Measurements from ENCODE around the gene ERP44.

The ERP44 gene

DNA sequence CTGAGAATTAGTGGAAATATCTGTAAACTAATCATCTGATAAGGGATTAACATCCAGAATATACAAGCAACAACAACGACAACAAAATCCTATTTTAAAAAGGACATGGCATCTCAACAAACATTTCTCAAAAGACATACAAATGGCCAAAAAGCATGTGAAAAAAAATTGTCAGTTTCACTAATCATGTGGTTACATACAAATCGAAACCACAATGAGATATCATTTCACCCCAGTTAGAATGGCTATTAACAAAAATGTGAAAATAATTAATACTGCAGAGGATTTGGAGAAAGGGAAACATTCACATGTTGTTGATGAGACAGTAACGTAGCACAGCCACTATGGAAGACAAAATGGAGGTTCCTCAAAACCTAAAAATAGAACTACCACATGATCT, 69.5 kb downstream of the ERP44 start:
- H3K9ac ChIP-seq (ENCODE audit: low read length) = no peak overlapping the region
- peaks cover 3% of the 10 kb centered on the region for H3K4me1 ChIP-seq (ENCODE audit: insufficient read depth, low read length)
- H3K36me3 ChIP-seq (ENCODE audit: insufficient read depth, low read length) = no peaks in the 10 kb centered on the region
- no peaks in the 10 kb centered on the region for H3K9me3 ChIP-seq (ENCODE audit: low read length)
- no peak overlapping the region for H3K4me3 ChIP-seq (ENCODE audit: low read depth in 1 of 2, low read length in 2 of 2)
- no peaks in the 10 kb centered on the region for H3K27me3 ChIP-seq (ENCODE audit: control insufficient read depth in 1 of 2, insufficient read depth in 2 of 2, low read length in 2 of 2)
- no peak overlapping the region for H3K27ac ChIP-seq (ENCODE audit: low read depth, low read length)

DNA sequence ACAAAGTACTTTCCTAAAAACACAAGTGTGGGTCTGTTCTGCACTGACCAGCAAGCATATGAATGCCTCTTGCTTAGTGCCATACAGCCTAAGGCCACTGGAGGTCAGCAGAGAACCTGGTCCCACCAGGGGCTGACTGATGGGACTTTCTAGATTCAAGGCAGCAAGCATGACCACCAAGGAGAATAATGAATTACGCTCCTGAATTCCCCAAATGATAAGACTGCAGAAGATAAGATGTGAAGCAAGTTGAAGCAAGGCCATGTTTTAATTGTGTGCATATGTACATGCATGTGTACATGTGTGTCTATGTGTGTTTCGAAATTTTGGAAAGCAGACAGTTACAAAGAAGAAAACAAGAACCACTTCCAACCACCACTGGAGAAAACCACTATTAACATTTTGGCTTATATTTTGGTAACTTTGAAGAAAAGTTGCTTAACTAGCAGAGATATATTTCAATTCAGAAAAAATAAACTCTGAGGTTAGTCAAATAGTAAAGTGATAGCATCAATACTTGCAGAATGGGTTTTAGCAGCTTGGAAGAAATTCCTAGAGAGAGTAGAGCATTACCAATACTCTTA, 70.5 kb downstream of the ERP44 start:
- Histone ChIP-seq H3K27ac (ENCODE audit: low read depth, low read length) (no peak overlapping the region), H3K4me1 (ENCODE audit: insufficient read depth, low read length) (peaks cover 3% of the 10 kb centered on the region), H3K36me3 (ENCODE audit: insufficient read depth, low read length) (no peaks in the 10 kb centered on the region), H3K27me3 (ENCODE audit: control insufficient read depth in 1 of 2, insufficient read depth in 2 of 2, low read length in 2 of 2) (no peaks in the 10 kb centered on the region), H3K4me3 (ENCODE audit: low read depth in 1 of 2, low read length in 2 of 2) (no peak overlapping the region), H3K9ac (ENCODE audit: low read length) (no peak overlapping the region), H3K9me3 (ENCODE audit: low read length) (no peaks in the 10 kb centered on the region)

DNA sequence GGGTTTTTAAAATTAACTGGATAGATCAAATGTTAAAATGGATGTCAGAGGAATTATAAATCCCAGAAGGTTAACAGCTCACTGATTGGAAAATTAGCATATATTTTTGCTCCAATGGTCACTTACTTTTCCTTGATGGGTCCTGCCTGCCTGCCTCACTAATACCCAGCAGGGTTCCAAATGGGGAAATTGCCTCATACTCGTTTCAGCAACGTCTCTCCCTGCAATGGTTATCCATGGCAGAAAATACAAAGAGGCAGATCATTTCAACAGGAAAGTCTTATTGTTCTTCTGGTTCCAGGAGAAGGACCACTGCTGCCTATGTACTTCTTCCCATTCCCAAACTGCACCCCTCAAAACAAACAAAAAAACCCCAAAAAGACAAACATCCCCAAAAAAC, 71.3 kb downstream of the ERP44 start:
- Histone ChIP-seq H3K9me3 (ENCODE audit: low read length) (no peaks in the 10 kb centered on the region), H3K27me3 (ENCODE audit: control insufficient read depth in 1 of 2, insufficient read depth in 2 of 2, low read length in 2 of 2) (no peaks in the 10 kb centered on the region), H3K4me3 (ENCODE audit: low read depth in 1 of 2, low read length in 2 of 2) (no peak overlapping the region), H3K36me3 (ENCODE audit: insufficient read depth, low read length) (no peaks in the 10 kb centered on the region), H3K27ac (ENCODE audit: low read depth, low read length) (no peak overlapping the region), H3K9ac (ENCODE audit: low read length) (no peak overlapping the region), H3K4me1 (ENCODE audit: insufficient read depth, low read length) (peaks cover 3% of the 10 kb centered on the region)

DNA sequence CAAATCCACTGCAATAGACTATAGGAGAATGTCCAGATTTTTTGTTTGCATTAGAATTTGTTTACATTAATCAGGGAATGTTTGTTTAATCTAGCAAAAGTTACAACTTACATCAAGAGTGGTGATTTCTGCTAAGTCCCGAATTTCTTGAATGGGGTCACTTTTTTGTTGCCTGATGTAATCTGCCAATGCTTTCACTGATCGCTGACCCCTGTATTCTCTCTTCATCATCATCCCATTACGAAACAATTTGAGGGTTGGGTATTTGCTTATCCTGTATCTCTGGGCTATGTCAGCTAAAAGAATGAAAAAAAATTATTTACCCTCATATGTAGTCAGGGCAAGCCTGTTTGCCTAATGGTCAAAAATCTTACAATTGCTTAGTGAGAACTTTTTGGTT, 76.9 kb downstream of the ERP44 start:
- Histone ChIP-seq H3K27me3 (ENCODE audit: control insufficient read depth in 1 of 2, insufficient read depth in 2 of 2, low read length in 2 of 2) (no peaks in the 10 kb centered on the region), H3K9me3 (ENCODE audit: low read length) (no peaks in the 10 kb centered on the region), H3K9ac (ENCODE audit: low read length) (no peak overlapping the region), H3K4me1 (ENCODE audit: insufficient read depth, low read length) (no peaks in the 10 kb centered on the region), H3K27ac (ENCODE audit: low read depth, low read length) (no peak overlapping the region), H3K4me3 (ENCODE audit: low read depth in 1 of 2, low read length in 2 of 2) (no peak overlapping the region), H3K36me3 (ENCODE audit: insufficient read depth, low read length) (peaks cover 9% of the 10 kb centered on the region)

DNA sequence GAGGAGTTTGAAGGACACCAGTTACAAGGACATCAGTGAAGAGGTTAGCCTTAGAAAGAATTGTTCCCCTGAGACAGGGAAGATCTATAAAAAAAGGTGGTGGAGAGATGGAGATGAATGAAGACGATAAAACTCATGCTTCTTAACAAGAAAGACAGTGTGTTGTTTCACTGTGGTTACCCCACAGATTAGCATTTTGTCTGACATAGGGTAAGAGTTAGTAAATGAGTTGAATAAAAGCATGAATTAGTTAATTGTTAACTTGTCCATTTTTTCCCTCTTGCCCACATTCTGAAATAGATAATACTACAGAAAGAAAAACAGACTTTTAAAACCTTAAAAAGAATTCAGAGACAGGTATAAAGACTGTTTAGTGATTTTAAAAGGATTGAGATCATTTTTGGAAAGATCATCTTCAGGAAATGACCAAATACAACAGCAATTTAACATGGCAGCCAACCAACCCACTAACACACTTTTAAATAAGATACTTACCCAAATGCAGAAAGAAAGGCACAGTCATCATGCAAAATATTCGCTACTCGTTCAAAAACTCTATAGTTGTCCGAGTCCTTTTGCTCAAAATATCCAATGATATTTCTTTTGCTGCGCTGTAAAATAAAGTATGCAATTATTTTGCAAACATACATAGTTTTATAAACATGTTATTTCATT, 78.5 kb downstream of the ERP44 start:
- Histone ChIP-seq H3K9me3 (ENCODE audit: low read length) (no peaks in the 10 kb centered on the region), H3K9ac (ENCODE audit: low read length) (no peak overlapping the region), H3K27ac (ENCODE audit: low read depth, low read length) (no peak overlapping the region), H3K27me3 (ENCODE audit: control insufficient read depth in 1 of 2, insufficient read depth in 2 of 2, low read length in 2 of 2) (no peaks in the 10 kb centered on the region), H3K36me3 (ENCODE audit: insufficient read depth, low read length) (peaks cover 15% of the 10 kb centered on the region), H3K4me1 (ENCODE audit: insufficient read depth, low read length) (no peaks in the 10 kb centered on the region), H3K4me3 (ENCODE audit: low read depth in 1 of 2, low read length in 2 of 2) (no peak overlapping the region)

DNA sequence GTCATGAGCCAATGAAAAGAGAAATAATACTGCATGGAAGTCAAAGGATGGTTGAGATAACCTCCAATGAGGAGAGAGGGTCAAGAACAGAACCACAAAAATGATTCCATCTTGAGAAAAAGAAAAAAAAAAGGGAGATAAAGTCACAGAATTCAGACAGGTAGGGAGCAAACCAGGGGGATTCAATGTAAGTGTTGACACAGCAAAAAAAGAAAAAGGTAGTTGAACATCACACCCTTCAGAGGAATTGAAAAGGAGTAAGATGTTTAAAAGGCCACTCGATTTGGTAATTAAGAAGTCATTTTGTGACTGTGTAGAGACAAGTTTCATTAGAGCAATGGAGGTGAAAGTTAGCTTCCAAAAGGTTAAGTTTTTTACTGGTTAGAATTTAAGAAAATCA, 79.3 kb downstream of the ERP44 start:
- Histone ChIP-seq H3K9ac (ENCODE audit: low read length) (no peak overlapping the region), H3K4me1 (ENCODE audit: insufficient read depth, low read length) (no peaks in the 10 kb centered on the region), H3K27me3 (ENCODE audit: control insufficient read depth in 1 of 2, insufficient read depth in 2 of 2, low read length in 2 of 2) (no peaks in the 10 kb centered on the region), H3K27ac (ENCODE audit: low read depth, low read length) (no peak overlapping the region), H3K9me3 (ENCODE audit: low read length) (no peaks in the 10 kb centered on the region), H3K4me3 (ENCODE audit: low read depth in 1 of 2, low read length in 2 of 2) (no peak overlapping the region), H3K36me3 (ENCODE audit: insufficient read depth, low read length) (peaks cover 15% of the 10 kb centered on the region)

DNA sequence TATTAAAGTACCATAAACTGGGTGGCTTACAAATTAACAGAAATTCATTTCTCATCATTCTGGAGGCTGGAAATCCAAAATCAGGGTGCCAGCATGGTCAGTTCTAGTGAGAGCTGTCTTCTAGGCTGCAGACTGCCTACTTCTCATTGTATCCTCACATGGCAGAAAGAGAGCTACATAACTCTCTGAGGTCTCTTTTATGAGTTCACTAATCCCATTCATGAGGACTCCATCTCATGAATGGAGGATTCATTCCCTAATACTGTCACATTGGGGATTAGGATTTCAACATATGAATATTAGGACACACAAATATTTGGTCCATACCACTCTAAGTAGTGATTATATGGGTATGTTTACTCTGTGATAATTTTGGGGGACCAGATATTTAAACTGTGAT, 84.0 kb downstream of the ERP44 start:
- Histone ChIP-seq H3K27ac (ENCODE audit: low read depth, low read length) (no peak overlapping the region), H3K9ac (ENCODE audit: low read length) (no peak overlapping the region), H3K27me3 (ENCODE audit: control insufficient read depth in 1 of 2, insufficient read depth in 2 of 2, low read length in 2 of 2) (no peaks in the 10 kb centered on the region), H3K9me3 (ENCODE audit: low read length) (no peaks in the 10 kb centered on the region), H3K36me3 (ENCODE audit: insufficient read depth, low read length) (peaks cover 10% of the 10 kb centered on the region), H3K4me1 (ENCODE audit: insufficient read depth, low read length) (no peaks in the 10 kb centered on the region), H3K4me3 (ENCODE audit: low read depth in 1 of 2, low read length in 2 of 2) (no peak overlapping the region)

DNA sequence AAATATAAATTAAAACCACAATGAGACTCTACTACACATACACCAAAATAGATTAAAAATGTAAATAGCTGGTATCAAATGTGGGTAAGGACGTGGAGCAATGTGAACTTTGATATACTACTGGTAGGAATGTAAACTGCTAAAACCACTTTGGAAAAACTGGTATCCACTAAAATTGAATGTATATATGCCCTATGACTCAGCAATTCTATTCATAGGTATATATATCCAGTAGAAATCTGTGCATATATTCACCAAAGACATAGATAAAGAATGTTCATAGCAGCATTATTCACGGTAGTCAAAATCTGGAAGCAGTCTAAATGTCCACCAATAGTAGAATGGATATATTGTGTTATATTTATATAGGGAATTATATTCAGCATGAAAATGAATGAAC, 85.2 kb downstream of the ERP44 start:
- no peaks in the 10 kb centered on the region for H3K4me1 ChIP-seq (ENCODE audit: insufficient read depth, low read length)
- no peak overlapping the region for H3K9ac ChIP-seq (ENCODE audit: low read length)
- peaks cover 7% of the 10 kb centered on the region for H3K36me3 ChIP-seq (ENCODE audit: insufficient read depth, low read length)
- H3K4me3 ChIP-seq (ENCODE audit: low read depth in 1 of 2, low read length in 2 of 2) = no peak overlapping the region
- H3K27ac ChIP-seq (ENCODE audit: low read depth, low read length) = no peak overlapping the region
- no peaks in the 10 kb centered on the region for H3K27me3 ChIP-seq (ENCODE audit: control insufficient read depth in 1 of 2, insufficient read depth in 2 of 2, low read length in 2 of 2)
- H3K9me3 ChIP-seq (ENCODE audit: low read length) = no peaks in the 10 kb centered on the region

DNA sequence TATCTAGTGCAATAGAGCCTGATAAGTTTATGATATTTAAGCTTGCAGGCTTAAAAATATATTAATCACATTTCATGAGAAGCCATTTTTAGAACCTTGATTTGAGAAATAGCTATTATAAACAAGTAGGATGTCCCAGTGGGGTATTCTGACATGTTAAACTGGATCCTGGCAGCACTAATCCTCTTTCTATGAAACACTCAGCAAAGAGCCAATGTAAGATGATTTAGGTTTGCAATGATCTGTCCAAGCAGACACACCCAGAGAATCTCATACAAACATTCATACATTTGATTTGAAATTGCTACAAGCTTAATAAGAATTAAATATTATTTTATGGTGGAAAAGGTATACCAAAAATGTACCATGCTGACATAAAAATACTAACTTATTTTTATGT, 86.5 kb downstream of the ERP44 start:
- H3K9ac ChIP-seq (ENCODE audit: low read length) = no peak overlapping the region
- H3K4me1 ChIP-seq (ENCODE audit: insufficient read depth, low read length) = no peaks in the 10 kb centered on the region
- H3K36me3 ChIP-seq (ENCODE audit: insufficient read depth, low read length) = peaks cover 7% of the 10 kb centered on the region

DNA sequence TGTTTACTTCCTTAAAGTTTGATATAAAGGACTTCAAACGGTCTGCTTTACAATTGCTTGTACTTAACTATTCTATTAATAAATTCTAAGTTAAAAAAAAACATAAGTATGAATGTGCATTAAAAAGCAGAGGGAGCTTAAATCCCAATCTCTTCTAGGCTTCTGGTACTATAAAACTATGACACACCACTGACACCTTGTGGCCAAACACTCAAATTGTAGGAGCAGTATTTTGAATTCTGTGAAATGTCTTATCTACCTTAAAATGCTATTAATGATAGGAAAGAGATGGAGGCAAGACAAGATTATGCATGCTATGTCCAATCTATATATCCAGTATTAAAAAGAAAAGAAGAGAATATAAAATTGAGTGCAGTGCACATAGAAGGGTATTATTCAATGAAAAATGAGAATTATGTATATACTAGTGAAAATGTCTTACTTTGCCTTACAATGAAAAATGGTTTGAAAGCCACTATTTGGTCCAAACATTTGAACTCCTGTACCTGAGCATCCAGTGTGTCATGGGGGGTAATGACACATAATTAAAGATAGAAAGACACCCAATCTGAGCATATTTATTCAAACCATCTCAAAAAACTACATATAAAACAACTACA, 87.6 kb downstream of the ERP44 start:
- Histone ChIP-seq H3K27me3 (ENCODE audit: control insufficient read depth in 1 of 2, insufficient read depth in 2 of 2, low read length in 2 of 2) (no peaks in the 10 kb centered on the region), H3K36me3 (ENCODE audit: insufficient read depth, low read length) (peaks cover 6% of the 10 kb centered on the region), H3K9ac (ENCODE audit: low read length) (no peak overlapping the region), H3K9me3 (ENCODE audit: low read length) (no peaks in the 10 kb centered on the region), H3K4me3 (ENCODE audit: low read depth in 1 of 2, low read length in 2 of 2) (no peak overlapping the region), H3K27ac (ENCODE audit: low read depth, low read length) (no peak overlapping the region), H3K4me1 (ENCODE audit: insufficient read depth, low read length) (no peaks in the 10 kb centered on the region)

More for the DNA sequence above, 86.5 kb downstream of the ERP44 start:
- Histone ChIP-seq H3K27ac (ENCODE audit: low read depth, low read length) (no peak overlapping the region), H3K9me3 (ENCODE audit: low read length) (no peaks in the 10 kb centered on the region), H3K4me3 (ENCODE audit: low read depth in 1 of 2, low read length in 2 of 2) (no peak overlapping the region), H3K27me3 (ENCODE audit: control insufficient read depth in 1 of 2, insufficient read depth in 2 of 2, low read length in 2 of 2) (no peaks in the 10 kb centered on the region)

DNA sequence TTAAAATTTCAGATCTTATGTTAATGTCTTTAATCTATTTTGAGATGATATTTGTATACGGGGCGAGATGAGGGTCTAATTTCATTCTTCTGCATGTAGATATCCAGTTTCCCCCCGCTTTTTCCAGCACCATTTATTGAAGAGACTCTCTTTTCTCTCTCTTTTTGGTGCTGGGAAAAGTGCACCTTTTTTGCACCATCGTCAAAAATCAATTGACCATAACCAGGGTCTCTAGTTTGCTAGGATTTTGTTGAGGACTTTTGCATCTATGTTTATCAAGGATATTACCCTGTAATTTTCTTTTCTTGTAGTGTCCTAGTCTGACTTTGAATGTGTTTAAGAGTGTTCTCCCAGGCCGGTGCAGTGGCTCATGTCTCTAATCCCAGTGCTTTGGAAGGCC, 99.0 kb downstream of the ERP44 start:
- no peaks in the 10 kb centered on the region for H3K4me1 ChIP-seq (ENCODE audit: insufficient read depth, low read length)
- no peaks in the 10 kb centered on the region for H3K9me3 ChIP-seq (ENCODE audit: low read length)
- H3K4me3 ChIP-seq (ENCODE audit: low read depth in 1 of 2, low read length in 2 of 2) = no peak overlapping the region
- no peak overlapping the region for H3K27ac ChIP-seq (ENCODE audit: low read depth, low read length)
- no peaks in the 10 kb centered on the region for H3K27me3 ChIP-seq (ENCODE audit: control insufficient read depth in 1 of 2, insufficient read depth in 2 of 2, low read length in 2 of 2)
- H3K9ac ChIP-seq (ENCODE audit: low read length) = no peak overlapping the region
- H3K36me3 ChIP-seq (ENCODE audit: insufficient read depth, low read length) = peaks cover 16% of the 10 kb centered on the region

DNA sequence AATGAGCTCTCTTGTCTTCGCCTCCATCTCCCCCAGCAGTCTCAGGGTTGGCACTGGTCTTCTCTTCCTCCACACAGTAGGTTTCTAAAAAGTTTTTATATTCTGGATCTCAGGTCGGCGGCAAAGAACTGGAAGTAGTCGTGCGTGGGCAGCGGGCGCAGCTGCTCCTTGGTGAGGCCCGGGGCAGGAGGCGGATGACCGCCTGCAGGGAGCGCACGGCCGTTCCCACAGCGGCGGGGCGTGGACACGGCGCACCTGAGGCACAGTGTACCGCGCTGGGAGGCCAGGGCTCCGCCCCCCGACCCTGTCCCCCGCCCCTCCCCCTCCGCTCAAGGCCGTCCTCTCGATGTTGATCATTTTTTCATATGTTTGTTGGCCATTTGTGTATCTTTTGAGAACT, 99.9 kb downstream of the ERP44 start:
- no peak overlapping the region for H3K9ac ChIP-seq (ENCODE audit: low read length)
- H3K9me3 ChIP-seq (ENCODE audit: low read length) = no peaks in the 10 kb centered on the region
- H3K27me3 ChIP-seq (ENCODE audit: control insufficient read depth in 1 of 2, insufficient read depth in 2 of 2, low read length in 2 of 2) = no peaks in the 10 kb centered on the region
- H3K4me3 ChIP-seq (ENCODE audit: low read depth in 1 of 2, low read length in 2 of 2) = no peak overlapping the region
- H3K36me3 ChIP-seq (ENCODE audit: insufficient read depth, low read length) = peaks cover 8% of the 10 kb centered on the region
- H3K27ac ChIP-seq (ENCODE audit: low read depth, low read length) = no peak overlapping the region
- H3K4me1 ChIP-seq (ENCODE audit: insufficient read depth, low read length) = no peaks in the 10 kb centered on the region

All from muscle layer of colon (tissue), 2 donors.